Neuronal stem cell (in vitro differentiated cells): ENCODE measurements around the gene MSMO1.

Experiments
- DNase-seq: peaks from one replicate; pipeline ENCODE4 v3.0.0-alpha.2; 2013; ENCODE audit warnings: low spot score
- H2AFZ ChIP-seq: one replicate; pipeline ENCODE4 v1.6.1; 2013; ENCODE audit warnings: mild to moderate bottlenecking, low read length, inconsistent platforms
- H2AK5ac ChIP-seq: 2 replicates; pipeline ENCODE4 v1.6.1; 2013; ENCODE audit warnings: low read depth, mild to moderate bottlenecking, inconsistent platforms, low read length, moderate library complexity, mixed read lengths
- H2BK120ac ChIP-seq: 2 replicates; pipeline ENCODE4 v1.6.1; 2013; ENCODE audit warnings: low read depth, mild to moderate bottlenecking, inconsistent platforms, low read length, moderate library complexity, mixed read lengths
- H2BK12ac ChIP-seq: one replicate; pipeline ENCODE4 v1.6.1; 2013; ENCODE audit warnings: low read length, inconsistent platforms
- H2BK15ac ChIP-seq: 2 replicates; pipeline ENCODE4 v1.6.1; 2013; ENCODE audit warnings: mild to moderate bottlenecking, low read length, inconsistent platforms, mixed read lengths
- H2BK5ac ChIP-seq: one replicate; pipeline ENCODE4 v1.6.1; 2013; ENCODE audit warnings: inconsistent platforms, mild to moderate bottlenecking, low read length, moderate library complexity
- H3K14ac ChIP-seq: one replicate; pipeline ENCODE4 v1.6.1; 2013; ENCODE audit warnings: low read length, inconsistent platforms
- H3K18ac ChIP-seq: 2 replicates; pipeline ENCODE4 v1.6.1; 2013; ENCODE audit warnings: low read length, inconsistent platforms
- H3K23ac ChIP-seq: 2 replicates; pipeline ENCODE4 v1.6.1; 2013; ENCODE audit warnings: low read depth, mild to moderate bottlenecking, mixed read lengths, low read length, inconsistent platforms; ENCODE audit not compliant: poor library complexity
- H3K27ac ChIP-seq: replicated peaks from 3 replicates; pipeline ENCODE4 v1.5.1; 2013; ENCODE audit warnings: low read length, inconsistent platforms
- H3K27me3 ChIP-seq, 3 experiments: 2 replicates each; pipeline ENCODE4 v1.6.1; 2013; ENCODE audit warnings: low read length in 3 of 3, mild to moderate bottlenecking in 2 of 3, inconsistent platforms in 1 of 3, low read depth in 1 of 3, mixed read lengths in 1 of 3, moderate library complexity in 1 of 3; ENCODE audit not compliant: control insufficient read depth in 3 of 3, insufficient read depth in 3 of 3
- H3K36me3 ChIP-seq, 2 donors: replicated peaks in 1 of 2; 2 replicates each; pipeline ENCODE4 v1.6.1; 2013; ENCODE audit warnings: low read length in 2 of 2; ENCODE audit not compliant: control insufficient read depth in 2 of 2, insufficient read depth in 2 of 2
- H3K4ac ChIP-seq: 2 replicates; pipeline ENCODE4 v1.6.1; 2013; ENCODE audit warnings: inconsistent platforms, mild to moderate bottlenecking, low read length, moderate library complexity
- H3K4me1 ChIP-seq, 2 donors: 1 replicate in 1 of 2; 2 replicates in 1 of 2; pipeline ENCODE4 v1.6.1; 2013; ENCODE audit warnings: low read length in 2 of 2, low read depth in 1 of 2; ENCODE audit not compliant: control insufficient read depth in 2 of 2, insufficient read depth in 1 of 2
- H3K4me2 ChIP-seq: one replicate; pipeline ENCODE4 v1.6.1; 2013; ENCODE audit warnings: mild to moderate bottlenecking, low read length, inconsistent platforms; ENCODE audit not compliant: insufficient read depth, poor library complexity, severe bottlenecking
- H3K4me3 ChIP-seq, 2 donors: 2 replicates each; pipeline ENCODE4 v1.5.1; 2013; ENCODE audit warnings: low read length in 2 of 2, mild to moderate bottlenecking in 2 of 2, inconsistent platforms in 1 of 2, moderate library complexity in 1 of 2
- H3K79me1 ChIP-seq: one replicate; pipeline ENCODE4 v1.6.1; 2013; ENCODE audit warnings: low read depth, mild to moderate bottlenecking, inconsistent platforms, low read length, moderate library complexity
- H3K9ac ChIP-seq: one replicate; pipeline ENCODE4 v1.6.1; 2013; ENCODE audit warnings: mild to moderate bottlenecking, low read depth, low read length, inconsistent platforms; ENCODE audit not compliant: poor library complexity
- H3K9me3 ChIP-seq, 2 donors: replicated peaks in 1 of 2; 2 replicates each; pipeline versions ENCODE3 to v1.6.1; 2013; ENCODE audit warnings: low read length in 2 of 2, mild to moderate bottlenecking in 2 of 2, inconsistent platforms in 1 of 2, low read depth in 1 of 2, mixed read lengths in 1 of 2, moderate library complexity in 1 of 2; ENCODE audit not compliant: control insufficient read depth in 2 of 2, insufficient read depth in 1 of 2
- H4K8ac ChIP-seq: one replicate; pipeline ENCODE4 v1.6.1; 2013; ENCODE audit warnings: low read depth, mild to moderate bottlenecking, inconsistent platforms, low read length, moderate library complexity
- H4K91ac ChIP-seq: one replicate; pipeline ENCODE4 v1.6.1; 2013; ENCODE audit warnings: low read length, low read depth, mild to moderate bottlenecking, inconsistent platforms; ENCODE audit not compliant: poor library complexity
- WGBS, 2 donors: extraction: QIAGEN DNeasy Blood & Tissue Kit; methylation state at CpG; one replicate each; pipeline ENCODE4 v1.1.7; 2013; ENCODE audit warnings: missing lambda C conversion rate in 2 of 2, mixed read lengths in 1 of 2; ENCODE audit not compliant: insufficient read length in 2 of 2, insufficient replicate concordance in 1 of 2; ENCODE audit errors: extremely low coverage in 2 of 2; 5-methylcytosine and 5-hydroxymethylcytosine counted together

MSMO1 gene

DNA sequence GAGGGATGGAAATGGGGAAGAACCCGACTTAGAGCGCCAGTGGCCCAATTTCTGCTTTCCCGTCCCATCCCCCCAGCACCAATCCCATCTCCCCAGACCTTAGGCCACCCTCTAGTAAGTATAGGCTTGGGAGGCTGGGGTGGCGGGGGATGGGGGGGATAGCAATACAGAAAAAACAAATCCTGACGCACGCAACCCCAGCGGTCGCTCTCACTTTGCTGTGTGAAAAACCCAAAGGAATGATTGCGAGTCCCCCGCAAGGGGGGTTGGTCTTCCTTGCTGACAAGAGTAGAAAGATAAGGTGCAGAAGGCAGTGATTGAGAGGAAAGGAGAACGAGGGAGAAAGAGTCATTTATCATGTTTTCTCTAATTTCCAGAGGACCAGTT is 52.2 kb downstream of the MSMO1 start:
- H3K4me2 ChIP-seq, result peak overlapping the region; percentile 82
- H3K4ac ChIP-seq, result no peak overlapping the region
- no peak overlapping the region for H3K23ac ChIP-seq
- no peak overlapping the region for H4K8ac ChIP-seq
- no peak overlapping the region for H3K18ac ChIP-seq
- no peak overlapping the region for H3K9ac ChIP-seq
- H2BK5ac ChIP-seq, result peak overlapping the region; percentile 44
- no peaks in the 10 kb centered on the region for H3K9me3 ChIP-seq
- peaks cover 4% of the 10 kb centered on the region for H3K79me1 ChIP-seq
- no CpG with 5 or more reads among the region's 11 CpGs for WGBS, 2 donors
- H2BK12ac ChIP-seq, result no peak overlapping the region
- no peak overlapping the region for H2BK120ac ChIP-seq
- H3K14ac ChIP-seq, result no peak overlapping the region
- H3K36me3 ChIP-seq, result no peaks in the 10 kb centered on the region
- no peak overlapping the region for H4K91ac ChIP-seq
- H3K4me3 ChIP-seq, result peak overlapping the region; percentile 46 to 81
- no peak overlapping the region for H2AK5ac ChIP-seq
- no peak overlapping the region for H3K27ac ChIP-seq
- peaks cover 11 to 16% of the 10 kb centered on the region in 2 donors for H3K4me1 ChIP-seq
- no peak for DNase-seq
- peaks cover 0 to 9% (median 3%) of the 10 kb centered on the region in 3 experiments for H3K27me3 ChIP-seq
- H2BK15ac ChIP-seq, result peak overlapping the region; percentile 95
- H2AFZ ChIP-seq, result no peak overlapping the region

DNA sequence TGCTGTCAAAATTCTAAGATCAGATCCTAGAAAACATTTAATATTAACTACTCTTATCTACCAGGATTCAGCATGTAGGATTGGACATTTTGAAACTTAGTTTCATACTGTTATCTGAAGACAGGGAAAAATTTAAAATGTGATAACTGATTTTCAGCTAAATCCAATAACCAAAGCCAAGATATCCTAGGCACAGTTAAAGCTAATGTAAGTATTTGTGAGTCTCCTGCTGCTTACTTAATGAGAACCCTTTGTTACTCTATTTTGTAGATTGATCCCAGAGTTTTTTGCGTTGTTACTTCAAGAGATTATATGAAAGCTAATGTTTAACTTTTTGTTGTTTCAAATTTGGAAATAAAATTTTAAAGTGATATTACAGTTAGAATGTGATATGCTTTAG is 53.3 kb downstream of the MSMO1 start:
- H2BK120ac ChIP-seq, result no peak overlapping the region
- no CpG with 5 or more reads among the region's 1 CpG for WGBS, 2 donors
- H3K18ac ChIP-seq, result no peak overlapping the region
- no peak overlapping the region for H2BK12ac ChIP-seq
- no peak overlapping the region for H3K27ac ChIP-seq
- H3K27me3 ChIP-seq, result peaks cover 0 to 9% (median 3%) of the 10 kb centered on the region in 3 experiments
- H4K91ac ChIP-seq, result no peak overlapping the region
- H3K23ac ChIP-seq, result no peak overlapping the region
- no peak overlapping the region for H3K4me3 ChIP-seq
- peaks cover 4% of the 10 kb centered on the region for H3K79me1 ChIP-seq
- H3K14ac ChIP-seq, result no peak overlapping the region
- H3K36me3 ChIP-seq, result no peaks in the 10 kb centered on the region
- H3K4me1 ChIP-seq, result peaks cover 11 to 16% of the 10 kb centered on the region in 2 donors
- H2AK5ac ChIP-seq, result no peak overlapping the region
- no peak overlapping the region for H4K8ac ChIP-seq
- no peak for DNase-seq
- H3K4ac ChIP-seq, result no peak overlapping the region
- no peak overlapping the region for H3K9ac ChIP-seq
- H3K9me3 ChIP-seq, result no peaks in the 10 kb centered on the region
- H2AFZ ChIP-seq, result no peak overlapping the region
- H2BK5ac ChIP-seq, result no peak overlapping the region
- H2BK15ac ChIP-seq, result no peak overlapping the region
- H3K4me2 ChIP-seq, result no peak overlapping the region

DNA sequence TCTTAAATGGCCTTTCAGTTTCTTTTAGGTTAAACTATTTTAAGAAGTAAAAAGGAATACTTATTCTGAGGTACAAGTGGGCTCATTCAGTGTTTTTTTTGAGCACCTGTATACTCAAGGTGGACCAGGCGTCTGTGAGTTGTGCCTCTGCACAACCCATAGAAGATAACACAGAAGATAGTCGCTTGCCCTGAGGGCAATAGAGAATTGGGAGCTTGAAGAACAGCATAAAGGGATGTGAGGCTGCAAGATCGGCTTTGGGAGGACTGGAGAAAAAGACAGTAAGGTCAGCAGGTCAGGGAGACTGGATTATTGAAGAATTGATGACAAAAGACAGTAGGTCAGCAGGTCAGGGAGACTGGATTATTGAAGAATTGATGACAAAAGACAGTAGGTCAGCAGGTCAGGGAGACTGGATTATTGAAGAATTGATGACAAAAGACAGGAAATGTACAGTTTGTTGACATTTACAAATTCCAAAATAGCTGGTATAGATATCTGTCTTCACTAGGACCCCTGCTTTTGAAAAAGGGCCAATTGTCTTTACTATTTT is 54.4 kb downstream of the MSMO1 start:
- H2BK120ac ChIP-seq, result no peak overlapping the region
- H2BK12ac ChIP-seq, result no peak overlapping the region
- no peak overlapping the region for H3K14ac ChIP-seq
- peak; percentile 48 for DNase-seq
- no peak overlapping the region for H2BK15ac ChIP-seq
- H3K4me3 ChIP-seq, result no peak overlapping the region
- H2BK5ac ChIP-seq, result no peak overlapping the region
- no peak overlapping the region for H2AFZ ChIP-seq
- no peaks in the 10 kb centered on the region for H3K9me3 ChIP-seq
- no peaks in the 10 kb centered on the region for H3K36me3 ChIP-seq
- H3K23ac ChIP-seq, result no peak overlapping the region
- H3K4ac ChIP-seq, result no peak overlapping the region
- no peak overlapping the region for H4K91ac ChIP-seq
- no peak overlapping the region for H3K27ac ChIP-seq
- H4K8ac ChIP-seq, result no peak overlapping the region
- no peak overlapping the region for H3K4me2 ChIP-seq
- H3K9ac ChIP-seq, result no peak overlapping the region
- H3K79me1 ChIP-seq, result peaks cover 4% of the 10 kb centered on the region
- H3K4me1 ChIP-seq, result peaks cover 11 to 16% of the 10 kb centered on the region in 2 donors
- H3K27me3 ChIP-seq, result peaks cover 0 to 9% (median 3%) of the 10 kb centered on the region in 3 experiments
- H2AK5ac ChIP-seq, result no peak overlapping the region
- no CpG with 5 or more reads among the region's 3 CpGs for WGBS, 2 donors
- H3K18ac ChIP-seq, result no peak overlapping the region

DNA sequence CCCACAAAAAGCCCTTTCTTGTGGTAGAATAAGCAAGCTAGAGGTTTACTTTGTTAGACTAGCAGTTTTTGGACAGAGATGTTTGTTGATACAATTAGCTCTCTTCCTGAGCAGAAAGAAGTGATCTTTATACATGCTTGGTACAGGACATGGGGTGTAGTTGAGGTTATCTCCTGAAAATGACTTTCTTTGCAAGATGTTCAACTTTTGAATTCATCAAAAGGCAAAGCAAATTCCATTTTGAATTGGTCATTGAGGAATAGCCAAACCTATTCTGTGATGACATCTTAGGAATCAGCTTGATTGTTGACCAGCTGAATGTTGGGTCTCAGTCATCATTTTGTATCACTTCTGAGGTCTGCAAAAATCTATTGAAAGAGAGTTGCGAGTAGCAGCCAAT is 55.2 kb downstream of the MSMO1 start:
- no peak overlapping the region for H2AFZ ChIP-seq
- H2AK5ac ChIP-seq, result no peak overlapping the region
- no peak overlapping the region for H2BK15ac ChIP-seq
- DNase-seq, result no peak
- H3K4ac ChIP-seq, result no peak overlapping the region
- H3K18ac ChIP-seq, result no peak overlapping the region
- H3K36me3 ChIP-seq, result no peaks in the 10 kb centered on the region
- H3K23ac ChIP-seq, result no peak overlapping the region
- no peak overlapping the region for H4K8ac ChIP-seq
- no peak overlapping the region for H3K4me3 ChIP-seq
- H3K27ac ChIP-seq, result no peak overlapping the region
- no peak overlapping the region for H2BK12ac ChIP-seq
- H3K9me3 ChIP-seq, result no peaks in the 10 kb centered on the region
- no peak overlapping the region for H3K14ac ChIP-seq
- peaks cover 4% of the 10 kb centered on the region for H3K79me1 ChIP-seq
- no peak overlapping the region for H3K4me2 ChIP-seq
- no peak overlapping the region for H2BK5ac ChIP-seq
- H3K27me3 ChIP-seq, result peaks cover 0 to 9% (median 3%) of the 10 kb centered on the region in 3 experiments
- no peak overlapping the region for H4K91ac ChIP-seq
- peaks cover 11 to 16% of the 10 kb centered on the region in 2 donors for H3K4me1 ChIP-seq
- no peak overlapping the region for H3K9ac ChIP-seq
- WGBS, 2 donors, result no CpG with 5 or more reads among the region's 1 CpG
- no peak overlapping the region for H2BK120ac ChIP-seq
